HG03095 (cell line): ENCODE measurements around the gene TLR4.
A peak's percentile ranks its signal among the peaks of the same experiment; 100 is the strongest.

Source experiments
- ATAC-seq: cut with Tn5 transposase; IDR thresholded peaks from one replicate; pipeline ENCODE4 v1.9.1; 2021; ENCODE audit warnings: moderate library complexity; ENCODE audit not compliant: unreplicated experiment

Gene TLR4

DNA sequence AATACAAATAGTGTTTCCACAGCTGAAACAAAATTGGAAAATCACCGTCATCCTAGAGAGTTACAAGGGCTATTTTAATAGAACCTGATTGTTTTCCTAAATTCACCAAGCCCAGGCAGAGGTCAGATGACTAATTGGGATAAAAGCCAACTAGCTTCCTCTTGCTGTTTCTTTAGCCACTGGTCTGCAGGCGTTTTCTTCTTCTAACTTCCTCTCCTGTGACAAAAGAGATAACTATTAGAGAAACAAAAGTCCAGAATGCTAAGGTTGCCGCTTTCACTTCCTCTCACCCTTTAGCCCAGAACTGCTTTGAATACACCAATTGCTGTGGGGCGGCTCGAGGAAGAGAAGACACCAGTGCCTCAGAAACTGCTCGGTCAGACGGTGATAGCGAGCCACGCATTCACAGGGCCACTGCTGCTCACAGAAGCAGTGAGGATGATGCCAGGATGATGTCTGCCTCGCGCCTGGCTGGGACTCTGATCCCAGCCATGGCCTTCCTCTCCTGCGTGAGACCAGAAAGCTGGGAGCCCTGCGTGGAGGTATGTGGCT lies at the start of gene TLR4:
TLR4 (plus strand) TSS at position 380 of the 552 bp plus-strand sequence; CDS start at position 450, 70 bp downstream.
- peak; percentile 98 for ATAC-seq

- ATAC-seq: no peak
Observed at GRCh38 chr9:117656002-117656401, 48.2 kb upstream of the TLR4 start.

GRCh38 chr9:117662651-117663050 lies 41.6 kb upstream of the TLR4 start:
- no peak for ATAC-seq

GRCh38 chr9:117664419-117664818 lies 39.8 kb upstream of the TLR4 start:
- ATAC-seq: no peak

DNA sequence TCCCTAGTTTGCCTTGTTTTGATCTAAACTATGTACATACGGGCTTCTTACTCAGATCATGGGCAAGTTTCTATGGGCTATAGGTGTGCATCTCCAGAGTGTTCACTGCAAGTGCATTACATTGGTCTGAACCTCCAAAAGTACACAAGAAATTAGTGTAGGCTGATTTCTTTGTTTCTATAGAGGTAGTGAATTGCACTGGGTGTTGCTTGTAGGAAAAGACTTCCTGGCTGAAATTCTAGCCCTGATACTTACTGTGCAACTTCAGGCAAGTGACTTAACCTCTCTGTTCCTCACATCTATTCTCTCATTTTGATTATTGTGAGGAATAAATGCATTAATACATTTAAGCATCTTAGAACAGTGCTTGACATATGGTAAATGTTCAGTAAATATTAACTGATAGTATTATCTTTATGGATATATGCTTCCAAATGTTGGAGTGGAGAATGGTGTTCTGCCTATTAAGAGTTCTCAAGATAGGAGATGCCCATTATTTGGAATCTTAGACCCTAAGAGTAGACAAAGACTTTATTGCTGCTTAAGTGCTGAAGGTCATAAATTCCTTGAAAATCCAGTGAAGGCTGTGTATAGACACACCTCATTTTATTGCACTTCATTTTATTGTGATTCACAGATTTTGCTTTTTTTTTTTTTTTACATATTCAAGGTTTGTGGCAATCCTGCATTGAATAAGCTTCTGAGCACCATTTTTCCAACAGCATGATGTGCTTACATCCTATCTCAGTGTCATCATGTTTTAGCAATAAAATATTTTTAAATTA lies 38.4 kb upstream of the TLR4 start:
- ATAC-seq: no peak

DNA sequence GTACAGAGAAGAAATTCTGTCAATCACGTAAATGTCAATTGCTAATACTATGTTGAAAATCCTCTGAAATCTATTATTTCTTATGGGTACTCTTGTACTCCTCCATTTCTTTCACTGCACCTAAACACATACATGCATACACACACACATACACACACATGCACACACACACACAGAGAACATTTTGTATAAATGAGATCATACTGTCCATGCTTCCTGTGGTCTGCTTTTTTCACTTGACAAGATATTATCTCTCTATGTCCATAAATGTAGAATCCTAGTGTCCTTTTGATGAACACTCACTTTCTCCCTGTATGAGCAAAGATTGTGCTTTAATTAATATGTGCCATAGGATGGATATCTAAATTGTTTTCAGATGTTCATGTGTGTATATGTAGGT lies 32.7 kb upstream of the TLR4 start:
- no peak for ATAC-seq

GRCh38 chr9:117672369-117672768 lies 31.8 kb upstream of the TLR4 start:
- no peak for ATAC-seq

DNA sequence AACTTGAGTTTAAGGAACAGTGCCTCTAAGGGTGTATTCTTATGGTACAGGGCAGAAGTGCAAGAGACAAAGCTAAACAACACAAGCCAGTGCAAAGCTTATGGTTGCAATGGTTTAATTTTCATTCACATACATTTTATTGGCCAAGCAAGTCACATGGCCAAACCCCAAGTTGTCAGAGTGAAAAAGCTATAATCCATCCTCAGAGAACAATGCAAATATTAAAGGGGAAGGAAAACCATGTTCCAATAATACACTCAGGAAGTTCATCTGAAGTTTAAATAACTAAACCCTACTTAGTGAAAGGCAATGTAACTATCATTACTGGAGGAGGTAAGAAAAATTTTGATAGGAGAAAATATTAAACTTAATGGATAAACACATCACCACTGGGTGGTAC lies 26.6 kb upstream of the TLR4 start:
- ATAC-seq: no peak

GRCh38 chr9:117678871-117679270 lies 25.3 kb upstream of the TLR4 start:
- no peak for ATAC-seq

DNA sequence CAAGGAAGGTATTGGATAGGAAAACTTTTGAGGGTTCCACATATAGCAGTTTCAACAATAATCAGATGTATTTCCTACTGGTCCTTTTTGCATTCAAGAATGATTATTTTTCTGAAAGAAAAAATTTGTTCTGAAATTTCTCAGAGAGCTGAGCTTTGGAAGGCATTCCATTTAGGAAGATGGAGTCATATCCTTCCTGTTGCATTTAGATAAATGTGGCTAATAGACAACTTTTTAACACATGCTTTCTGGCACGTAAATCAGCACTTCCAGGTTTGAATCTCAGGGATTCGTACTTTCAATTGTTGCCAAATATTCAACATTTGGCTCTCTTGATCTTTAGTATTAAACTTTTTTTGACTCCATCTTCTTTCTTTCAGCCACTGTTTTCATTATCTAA lies 24.8 kb upstream of the TLR4 start:
- no peak for ATAC-seq

GRCh38 chr9:117681888-117682287 lies 22.3 kb upstream of the TLR4 start:
- no peak for ATAC-seq

DNA sequence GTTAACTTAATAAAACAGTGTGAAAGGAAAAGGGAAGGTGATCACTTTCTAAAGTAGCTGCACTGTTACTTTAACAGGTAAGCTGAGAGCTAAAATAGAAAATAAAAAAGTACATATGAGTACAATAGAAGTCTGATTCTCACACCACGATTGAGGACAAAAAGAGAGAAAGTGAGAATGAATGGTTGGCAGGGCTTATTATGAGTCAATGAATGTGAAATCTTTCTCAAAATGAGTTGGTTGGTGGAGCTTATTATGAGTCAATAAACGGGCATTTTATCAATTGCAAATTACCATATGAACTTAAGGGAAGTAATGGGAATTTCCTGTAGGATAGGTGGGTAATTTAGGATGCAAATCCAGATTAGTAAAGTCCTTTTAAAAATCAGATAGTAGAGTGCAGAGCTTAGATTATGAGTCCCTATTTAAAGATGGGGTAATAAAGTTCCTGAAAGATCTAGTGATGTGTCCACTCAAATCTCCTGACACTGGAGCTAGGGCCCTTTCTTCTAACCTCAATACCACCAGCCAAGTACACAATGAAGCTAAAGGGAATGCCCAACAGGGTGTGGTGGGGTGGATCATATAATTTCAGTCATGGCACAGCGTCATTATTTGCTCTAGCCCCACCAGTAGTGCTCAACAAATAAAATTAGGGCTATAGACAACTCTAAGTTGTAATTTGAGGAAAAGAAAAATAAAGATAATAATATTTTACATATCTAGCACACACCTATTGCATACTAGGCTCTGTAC lies 21.1 kb upstream of the TLR4 start:
- peak; percentile 73 for ATAC-seq

DNA sequence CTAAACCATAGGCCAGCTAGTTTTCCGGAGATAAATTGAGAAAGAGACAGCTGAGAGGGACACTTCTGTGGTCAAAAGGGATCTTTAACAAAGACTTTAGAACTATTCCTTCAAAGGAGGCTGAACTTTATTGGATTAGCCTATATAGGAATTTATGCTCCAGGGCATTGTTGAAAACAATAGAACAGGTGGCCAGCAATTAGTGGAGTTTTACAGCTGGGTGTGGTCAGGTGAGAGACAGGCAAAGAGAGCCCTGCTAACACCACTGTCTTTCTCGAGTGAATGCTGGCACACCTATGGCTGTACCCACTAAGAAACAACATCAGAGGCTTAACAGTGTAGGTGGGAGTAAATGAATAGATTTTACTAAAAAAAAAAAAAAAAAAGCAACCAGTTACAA lies 16.7 kb upstream of the TLR4 start:
- ATAC-seq: no peak

DNA sequence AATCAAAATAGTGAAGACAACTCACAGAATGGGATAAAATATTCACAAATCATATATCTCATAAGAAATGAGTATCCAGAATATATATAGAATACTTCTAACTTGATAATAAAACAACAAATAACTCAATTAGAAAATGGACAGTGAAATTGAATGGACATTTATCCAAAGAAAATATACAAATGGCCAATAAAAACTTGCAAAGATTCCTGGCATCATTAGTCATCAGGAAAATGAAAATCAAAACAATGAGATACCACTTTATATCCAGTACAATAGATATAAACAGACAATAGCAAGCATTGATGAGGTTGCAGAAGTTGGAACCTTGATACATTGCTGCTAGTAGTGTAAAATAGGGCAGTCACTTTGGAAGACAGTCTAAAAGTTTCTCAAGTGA lies 12.8 kb upstream of the TLR4 start:
- no peak for ATAC-seq

- ATAC-seq: no peak
Observed at GRCh38 chr9:117696154-117696553, 8.0 kb upstream of the TLR4 start.

- ATAC-seq: no peak
Observed at GRCh38 chr9:117697046-117697445, 7.2 kb upstream of the TLR4 start.

DNA sequence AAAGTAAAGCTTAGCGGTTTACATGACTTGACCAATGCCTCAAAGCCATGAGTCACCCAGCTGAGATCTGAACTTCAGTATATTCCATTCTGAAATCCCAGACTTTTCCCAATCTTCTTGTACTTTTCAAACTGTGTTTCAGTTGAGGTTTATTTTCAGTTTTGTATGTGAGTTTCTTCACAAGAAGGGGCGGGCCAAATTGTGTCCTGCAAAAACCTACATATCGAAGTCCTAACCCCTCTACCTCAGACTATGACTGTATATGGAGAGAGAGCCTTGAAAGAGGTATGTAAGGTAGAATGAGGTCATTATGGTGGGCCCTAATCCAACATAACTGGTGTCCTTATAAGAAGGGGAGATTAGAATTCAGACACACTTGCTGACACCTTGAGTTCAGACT lies 666 bp upstream of the TLR4 start:
- ATAC-seq: no peak

DNA sequence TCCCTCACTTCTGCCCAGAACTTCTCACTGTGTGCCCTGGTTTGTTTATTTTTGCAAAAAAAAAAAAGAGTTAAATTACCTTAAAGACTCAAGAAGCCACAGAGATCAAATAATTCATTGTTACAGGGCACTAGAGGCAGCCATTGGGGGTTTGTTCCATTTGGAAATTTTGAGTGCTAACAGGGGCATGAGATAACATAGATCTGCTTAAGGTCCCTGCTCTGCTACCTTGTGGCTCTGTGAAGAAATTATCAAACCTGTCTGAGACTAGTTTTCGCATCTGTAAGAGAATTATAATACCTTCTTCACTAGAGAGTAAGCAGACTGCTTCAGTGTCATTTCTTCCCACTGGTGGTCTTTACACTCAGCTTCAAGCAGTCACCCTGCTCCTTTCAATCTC lies 394 bp downstream of the TLR4 start:
- ATAC-seq: no peak

DNA sequence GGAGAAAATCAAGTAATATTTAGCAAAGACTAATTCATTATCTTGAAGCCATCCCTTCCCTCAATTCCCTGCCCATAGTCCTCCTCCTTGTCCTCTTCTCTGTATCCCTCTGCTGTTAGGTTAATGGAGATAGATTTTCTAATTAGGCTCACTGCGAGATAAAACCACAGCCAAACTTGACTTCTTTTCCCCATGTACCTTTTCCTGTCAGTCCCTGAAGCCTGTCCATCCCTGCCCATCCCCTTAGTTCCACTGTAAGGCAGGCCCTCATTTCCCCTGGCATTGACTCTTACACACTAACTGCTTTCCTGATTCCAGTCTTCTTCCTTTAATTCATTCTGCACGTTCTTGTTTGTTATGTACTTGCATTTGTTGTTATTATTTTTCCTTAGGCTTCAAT lies 1.2 kb downstream of the TLR4 start:
- no peak for ATAC-seq

DNA sequence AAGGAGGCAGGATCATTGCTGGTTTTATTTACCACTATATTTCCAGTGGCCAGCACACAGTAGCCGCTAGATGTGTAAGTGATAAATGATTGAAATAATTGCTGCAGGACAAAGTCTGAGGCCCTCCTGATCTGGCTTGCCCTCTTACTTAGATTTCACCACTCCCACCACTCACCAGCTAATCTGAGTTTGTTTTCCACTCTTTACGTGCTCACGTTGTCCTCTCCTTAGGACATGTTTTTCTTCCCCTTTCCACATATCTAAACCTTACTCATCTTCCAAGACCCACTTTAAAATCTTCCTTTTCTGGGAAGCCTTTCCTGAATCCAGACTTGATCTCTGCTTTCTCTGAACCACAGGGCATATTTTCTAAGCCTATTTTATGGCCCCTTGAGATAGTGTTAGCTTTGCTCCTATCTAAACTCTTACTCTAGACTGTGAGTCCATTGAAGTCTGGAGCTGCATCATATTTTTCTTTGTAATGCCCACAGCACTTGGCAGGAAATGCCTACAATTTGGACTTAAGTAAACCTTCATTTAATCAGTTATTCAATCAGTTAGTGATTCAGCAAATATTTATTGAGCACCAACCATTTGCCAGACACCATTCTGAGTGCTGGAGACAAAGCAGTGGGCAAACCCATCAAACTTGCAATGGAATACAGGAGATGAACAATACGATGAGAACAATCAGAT lies 2.4 kb downstream of the TLR4 start:
- no peak for ATAC-seq

- ATAC-seq: no peak
Observed at GRCh38 chr9:117707561-117707960, 3.4 kb downstream of the TLR4 start.

DNA sequence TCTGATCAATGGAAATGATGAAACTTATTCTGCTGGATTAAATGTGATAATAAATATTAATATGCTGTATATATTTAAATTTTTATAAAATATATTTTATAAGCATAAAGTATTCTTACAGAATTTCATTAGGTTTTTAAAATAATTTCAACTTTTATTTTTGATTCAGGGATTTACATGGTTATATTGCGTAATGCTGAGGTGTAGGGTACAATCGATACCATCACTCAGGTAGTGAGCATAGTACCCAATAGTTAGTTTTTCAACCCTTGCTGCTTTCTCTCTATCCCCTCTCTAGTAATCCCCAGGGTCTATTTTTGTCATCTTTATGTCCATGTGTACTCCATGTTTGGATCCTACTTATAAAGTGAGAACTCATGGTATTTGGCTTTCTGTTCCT lies 5.7 kb downstream of the TLR4 start:
- ATAC-seq: no peak
